GM19455 (cell line): ENCODE measurements around the gene TSPAN33.
"Not testable (repeated sequence)": the region's sequence is repeated elsewhere in the genome, so short reads cannot be mapped to it uniquely, and the experiment has no call there.

Experiments used
- ATAC-seq: cut with Tn5 transposase; IDR thresholded peaks from one replicate; pipeline ENCODE4 v1.9.1; 2021; ENCODE audit not compliant: unreplicated experiment

Gene TSPAN33

GRCh38 chr7:129205987-129206785 is 61.7 kb downstream of the TSPAN33 start:
- ATAC-seq: no peak

- no peak for ATAC-seq
These were observed 64.2 kb downstream of the TSPAN33 start for GRCh38 chr7:129208667-129209066.

- no peak for ATAC-seq
These were observed 64.8 kb downstream of the TSPAN33 start for GRCh38 chr7:129209067-129209926.

GRCh38 chr7:129210256-129210988 is 65.9 kb downstream of the TSPAN33 start:
- ATAC-seq: peak; percentile 70

- no peak for ATAC-seq
These were observed 66.4 kb downstream of the TSPAN33 start for GRCh38 chr7:129210989-129211312.

GRCh38 chr7:129212126-129212525 is 67.6 kb downstream of the TSPAN33 start:
- ATAC-seq: no peak

GRCh38 chr7:129212596-129212995 is 68.1 kb downstream of the TSPAN33 start:
- ATAC-seq: no peak

- no peak for ATAC-seq
These were observed 69.3 kb downstream of the TSPAN33 start for GRCh38 chr7:129213828-129214227.

- ATAC-seq: not testable (repeated sequence)
These were observed 71.2 kb downstream of the TSPAN33 start for GRCh38 chr7:129215691-129216090.

- not testable (repeated sequence) for ATAC-seq
These were observed 71.7 kb downstream of the TSPAN33 start for GRCh38 chr7:129216101-129216715.

- not testable (repeated sequence) for ATAC-seq
These were observed 72.4 kb downstream of the TSPAN33 start for GRCh38 chr7:129216821-129217416.

GRCh38 chr7:129218514-129219062 is 74.1 kb downstream of the TSPAN33 start:
- ATAC-seq: no peak

GRCh38 chr7:129219166-129219565 is 74.7 kb downstream of the TSPAN33 start:
- not testable (repeated sequence) for ATAC-seq
